CD14-positive monocyte (primary cell): Measurements from ENCODE around the gene CMSS1. TPM values are rescaled to one million over a fixed set of nuclear protein-coding genes. Genes with fewer than 3 reads are reported as not detected.

ENCODE experiments used
- DNase-seq, 3 donors: peaks; one replicate each; pipeline ENCODE4 v3.0.0-alpha.2; 2011 to 2022
- H2AFZ ChIP-seq: 2 replicates; pipeline ENCODE4 v1.6.0; 2012; ENCODE audit warnings: mild to moderate bottlenecking, low read depth, low read length, inconsistent platforms; ENCODE audit not compliant: insufficient read depth, poor library complexity, severe bottlenecking
- H3K27ac ChIP-seq, 2 donors: 1 replicate in 1 of 2; 2 replicates in 1 of 2; pipeline ENCODE4 v1.5.1; 2012 to 2013; ENCODE audit warnings: low read length in 2 of 2, control low read depth in 1 of 2, inconsistent platforms in 1 of 2, low read depth in 1 of 2, mild to moderate bottlenecking in 1 of 2
- H3K27me3 ChIP-seq, 2 donors: one replicate each; pipeline versions ENCODE4 v1.6.0 to v1.6.1; 2011 to 2013; ENCODE audit warnings: low read length in 2 of 2; ENCODE audit not compliant: control insufficient read depth in 2 of 2, insufficient read depth in 2 of 2
- H3K36me3 ChIP-seq, 2 donors: replicated peaks in 1 of 2; 1 replicate in 1 of 2; 2 replicates in 1 of 2; pipeline versions ENCODE4 v1.5.1 to v1.6.1; 2012 to 2013; ENCODE audit warnings: low read length in 2 of 2, control low read depth in 1 of 2, inconsistent platforms in 1 of 2, mild to moderate bottlenecking in 1 of 2; ENCODE audit not compliant: insufficient read depth in 2 of 2, control insufficient read depth in 1 of 2
- H3K4me1 ChIP-seq, 2 donors: 1 replicate in 1 of 2; 2 replicates in 1 of 2; pipeline versions ENCODE4 v1.5.1 to v1.6.1; 2012 to 2013; ENCODE audit warnings: low read length in 2 of 2, control low read depth in 1 of 2, inconsistent platforms in 1 of 2, mild to moderate bottlenecking in 1 of 2, moderate library complexity in 1 of 2; ENCODE audit not compliant: insufficient read depth in 2 of 2, control insufficient read depth in 1 of 2
- H3K4me2 ChIP-seq: replicated peaks from 2 replicates; pipeline ENCODE3; 2012; ENCODE audit warnings: low read length, moderate library complexity, mild to moderate bottlenecking; ENCODE audit not compliant: poor library complexity, severe bottlenecking; ENCODE audit errors: extremely low read depth
- H3K4me3 ChIP-seq, 3 experiments: fragments of 200-600 bp in 1 of 3; sonication (generic) in 1 of 3; replicated peaks in 1 of 3; 1 replicate in 2 of 3; 2 replicates in 1 of 3; pipeline ENCODE4 v1.5.1; 2011 to 2013; ENCODE audit warnings: low read length in 3 of 3, mild to moderate bottlenecking in 3 of 3, control low read depth in 2 of 3, low read depth in 2 of 3, inconsistent platforms in 1 of 3, moderate library complexity in 1 of 3
- H3K79me2 ChIP-seq: 2 replicates; pipeline ENCODE4 v1.6.0; 2012; ENCODE audit warnings: mild to moderate bottlenecking, control low read depth, inconsistent platforms, low read length, moderate library complexity; ENCODE audit not compliant: insufficient read depth
- H3K9ac ChIP-seq: 2 replicates; pipeline ENCODE4 v1.6.0; 2017; ENCODE audit warnings: low read length, mild to moderate bottlenecking; ENCODE audit not compliant: insufficient read depth, poor library complexity, severe bottlenecking
- H3K9me3 ChIP-seq, 2 donors: replicated peaks in 1 of 2; 1 replicate in 1 of 2; 2 replicates in 1 of 2; pipeline versions ENCODE4 v1.5.1 to v1.6.1; 2012 to 2013; ENCODE audit warnings: low read length in 2 of 2, control low read depth in 1 of 2; ENCODE audit not compliant: control insufficient read depth in 1 of 2, insufficient read depth in 1 of 2
- H4K20me1 ChIP-seq: 2 replicates; pipeline ENCODE4 v1.6.0; 2012; ENCODE audit warnings: mild to moderate bottlenecking, low read length, control low read depth, moderate library complexity; ENCODE audit not compliant: insufficient read depth
- H3K27ac Mint-ChIP-seq, 7 donors: one replicate each; pipeline ENCODE4 v1.8.0; 2020; ENCODE audit warnings: mild to moderate bottlenecking in 7 of 7, mixed read lengths in 7 of 7, moderate library complexity in 6 of 7, inconsistent platforms in 2 of 7
- H3K27me3 Mint-ChIP-seq, 3 donors: one replicate each; pipeline ENCODE4 v1.8.0; 2021 to 2022; ENCODE audit warnings: low read depth in 3 of 3, mild to moderate bottlenecking in 3 of 3, mixed read lengths in 3 of 3, moderate library complexity in 3 of 3, inconsistent platforms in 1 of 3
- H3K36me3 Mint-ChIP-seq, 2 donors: one replicate each; pipeline ENCODE4 v1.8.0; 2020; ENCODE audit warnings: mixed read lengths in 2 of 2, inconsistent platforms in 1 of 2, mild to moderate bottlenecking in 1 of 2
- H3K4me1 Mint-ChIP-seq: one replicate; pipeline ENCODE4 v1.8.0; 2020; ENCODE audit warnings: mild to moderate bottlenecking, mixed read lengths
- H3K4me3 Mint-ChIP-seq, 2 donors: one replicate each; pipeline ENCODE4 v1.8.0; 2020; ENCODE audit warnings: mild to moderate bottlenecking in 2 of 2, mixed read lengths in 2 of 2, moderate library complexity in 1 of 2
- H3K9me3 Mint-ChIP-seq, 7 donors: one replicate each; pipeline ENCODE4 v1.8.0; 2020 to 2022; ENCODE audit warnings: mixed read lengths in 7 of 7, mild to moderate bottlenecking in 6 of 7, moderate library complexity in 6 of 7, inconsistent platforms in 2 of 7
- WGBS: methylation state at CpG from one replicate; pipeline ENCODE4 v1.1.5; 2013; ENCODE audit warnings: missing lambda C conversion rate; ENCODE audit not compliant: insufficient coverage; 5-methylcytosine and 5-hydroxymethylcytosine counted together
- intact Hi-C, 2 donors: fragments of 100-400 bp; cut with micrococcal nuclease; formaldehyde crosslinking; loops; one replicate each; pipeline versions ENCODE4 v1.15.0 to v1.15.1; 2023
- polyA plus RNA-seq, 3 donors: library from polyadenylated mRNA; depleted of rRNA in 1 of 3; unstranded in 2 of 3; stranded (reverse) in 1 of 3; fragments of 300-500 nt in 2 of 3; fragments of >200 nt in 1 of 3; fragmentation: Illumina TruSeq in 2 of 3; gene quantifications; 1 replicate in 2 of 3; 2 replicates in 1 of 3; pipeline ENCODE4 v1.2.3, GENCODE V29; 2012 to 2021
- TF ChIP-seq, protein P1 (sequence below): fragments of 200-600 bp; IDR thresholded peaks from one replicate; pipeline ENCODE4 v1.8.0; 2022; ENCODE audit warnings: antibody characterized with exemption, mild to moderate bottlenecking

CMSS1 gene
- polyA plus RNA-seq, 3 donors = 1.1 to 3.6 (median 2.2) TPM

DNA sequence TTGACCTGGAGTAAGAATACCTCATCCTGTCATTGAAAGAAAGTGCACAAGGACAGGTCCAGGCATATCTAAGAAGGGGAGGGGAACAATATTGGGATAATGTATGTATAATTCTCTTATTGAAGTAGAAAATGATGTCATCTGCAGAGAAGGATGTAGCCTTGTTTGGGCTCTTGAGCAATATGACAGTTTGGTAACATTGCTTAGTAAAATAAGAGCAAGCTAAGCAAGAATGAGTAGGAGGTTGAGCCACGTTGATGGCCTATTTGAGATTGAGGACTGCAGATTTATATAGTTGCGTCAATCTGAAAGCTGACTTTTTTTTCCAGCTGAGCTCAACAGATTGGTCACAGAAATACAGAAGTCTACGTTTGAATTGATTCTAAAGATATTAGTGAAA is 151.5 kb downstream of the CMSS1 start:
- H3K27me3 Mint-ChIP-seq = no peaks in the 10 kb centered on the region
- H3K36me3 Mint-ChIP-seq = no peaks in the 10 kb centered on the region
- H2AFZ ChIP-seq = no peak overlapping the region
- H3K27ac ChIP-seq = no peak overlapping the region
- H3K4me3 ChIP-seq = no peak overlapping the region
- H3K79me2 ChIP-seq = no peaks in the 10 kb centered on the region
- H3K4me3 Mint-ChIP-seq = no peak overlapping the region
- no peaks in the 10 kb centered on the region for H3K4me1 ChIP-seq
- H3K27ac Mint-ChIP-seq = no peak overlapping the region
- TF ChIP-seq, protein P1, sequence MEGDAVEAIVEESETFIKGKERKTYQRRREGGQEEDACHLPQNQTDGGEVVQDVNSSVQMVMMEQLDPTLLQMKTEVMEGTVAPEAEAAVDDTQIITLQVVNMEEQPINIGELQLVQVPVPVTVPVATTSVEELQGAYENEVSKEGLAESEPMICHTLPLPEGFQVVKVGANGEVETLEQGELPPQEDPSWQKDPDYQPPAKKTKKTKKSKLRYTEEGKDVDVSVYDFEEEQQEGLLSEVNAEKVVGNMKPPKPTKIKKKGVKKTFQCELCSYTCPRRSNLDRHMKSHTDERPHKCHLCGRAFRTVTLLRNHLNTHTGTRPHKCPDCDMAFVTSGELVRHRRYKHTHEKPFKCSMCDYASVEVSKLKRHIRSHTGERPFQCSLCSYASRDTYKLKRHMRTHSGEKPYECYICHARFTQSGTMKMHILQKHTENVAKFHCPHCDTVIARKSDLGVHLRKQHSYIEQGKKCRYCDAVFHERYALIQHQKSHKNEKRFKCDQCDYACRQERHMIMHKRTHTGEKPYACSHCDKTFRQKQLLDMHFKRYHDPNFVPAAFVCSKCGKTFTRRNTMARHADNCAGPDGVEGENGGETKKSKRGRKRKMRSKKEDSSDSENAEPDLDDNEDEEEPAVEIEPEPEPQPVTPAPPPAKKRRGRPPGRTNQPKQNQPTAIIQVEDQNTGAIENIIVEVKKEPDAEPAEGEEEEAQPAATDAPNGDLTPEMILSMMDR = no peak
- H3K36me3 ChIP-seq = no peaks in the 10 kb centered on the region
- peak; percentile 4 to 29 (median 24) for DNase-seq
- 58% methylated on average over 3 of the region's 3 CpGs for WGBS
- H3K4me2 ChIP-seq = no peak overlapping the region
- intact Hi-C loops = no loop called here
- no peaks in the 10 kb centered on the region for H4K20me1 ChIP-seq
- peaks cover 11% of the 10 kb centered on the region for H3K4me1 Mint-ChIP-seq
- H3K27me3 ChIP-seq = no peaks in the 10 kb centered on the region
- H3K9me3 ChIP-seq = no peaks in the 10 kb centered on the region
- no peaks in the 10 kb centered on the region for H3K9me3 Mint-ChIP-seq
- H3K9ac ChIP-seq = no peak overlapping the region

DNA sequence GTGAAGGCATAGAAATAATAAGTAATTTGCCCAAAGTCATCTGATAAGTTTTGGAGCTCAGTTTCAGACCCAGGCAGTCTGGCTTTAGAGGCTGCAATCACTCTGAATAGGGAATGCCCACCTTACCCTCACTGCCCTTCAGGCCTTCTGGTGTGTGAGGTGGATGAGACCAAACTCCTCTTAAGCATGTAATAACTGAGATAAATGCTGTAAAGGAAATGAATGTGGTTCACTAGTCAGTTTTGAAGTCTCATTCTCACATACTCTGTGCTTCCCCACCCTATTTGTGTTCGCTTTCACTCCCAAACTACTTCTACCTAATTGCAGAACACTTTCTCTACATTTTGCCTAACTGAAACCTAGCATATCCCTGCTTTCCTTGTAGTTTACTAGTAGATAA is 152.5 kb downstream of the CMSS1 start:
- Histone ChIP-seq H3K9ac (no peak overlapping the region), H3K36me3 (no peaks in the 10 kb centered on the region), H3K9me3 (no peaks in the 10 kb centered on the region), H3K4me1 (no peaks in the 10 kb centered on the region), H3K79me2 (no peaks in the 10 kb centered on the region), H3K4me2 (no peak overlapping the region), H4K20me1 (no peaks in the 10 kb centered on the region), H2AFZ (no peak overlapping the region), H3K27me3 (no peaks in the 10 kb centered on the region), H3K4me3 (no peak overlapping the region), H3K27ac (no peak overlapping the region)
- WGBS = no CpG with 5 or more reads among the region's 1 CpG
- Mint-ChIP-seq H3K27me3 (no peaks in the 10 kb centered on the region), H3K4me1 (peaks cover 11% of the 10 kb centered on the region), H3K36me3 (no peaks in the 10 kb centered on the region), H3K27ac (no peak overlapping the region), H3K4me3 (no peak overlapping the region), H3K9me3 (no peaks in the 10 kb centered on the region)
- no peak for DNase-seq
- intact Hi-C loops = no loop called here
- TF ChIP-seq, protein P1 = no peak
